Measurements from ENCODE around the gene TTC5.
"Not testable (repeated sequence)": the region's sequence is repeated elsewhere in the genome, so short reads cannot be mapped to it uniquely, and the experiment has no call there.

Gene TTC5

GRCh38 chr14:20302042-20302755 lies 3.6 kb downstream of the TTC5 start:
- DNase-seq (ENCODE audit: low read depth): peak; percentile 28

GRCh38 chr14:20295067-20295466 lies 10.7 kb downstream of the TTC5 start:
- DNase-seq (ENCODE audit: low read depth): no peak

GRCh38 chr14:20294636-20295035 lies 11.1 kb downstream of the TTC5 start:
- DNase-seq (ENCODE audit: low read depth): no peak

- not testable (repeated sequence) for DNase-seq (ENCODE audit: low read depth)
Measured at GRCh38 chr14:20281998-20282397, 23.8 kb downstream of the TTC5 start.

GRCh38 chr14:20280265-20280664 lies 25.5 kb downstream of the TTC5 start:
- not testable (repeated sequence) for DNase-seq (ENCODE audit: low read depth)

GRCh38 chr14:20278414-20278813 lies 27.3 kb downstream of the TTC5 start:
- DNase-seq (ENCODE audit: low read depth): peak; percentile 57

GRCh38 chr14:20277409-20277808 lies 28.3 kb downstream of the TTC5 start:
- no peak for DNase-seq (ENCODE audit: low read depth)

GRCh38 chr14:20274062-20274461 lies 31.7 kb downstream of the TTC5 start:
- DNase-seq (ENCODE audit: low read depth): no peak

GRCh38 chr14:20264361-20264760 lies 41.4 kb downstream of the TTC5 start:
- not testable (repeated sequence) for DNase-seq (ENCODE audit: low read depth)

GRCh38 chr14:20262642-20263128 lies 43.1 kb downstream of the TTC5 start:
- DNase-seq (ENCODE audit: low read depth): peak; percentile 11

GRCh38 chr14:20247646-20248246 lies 58.0 kb downstream of the TTC5 start:
- DNase-seq (ENCODE audit: low read depth): no peak
